Measurements from ENCODE around the gene DLG2. TPM values are rescaled to one million over a fixed set of nuclear protein-coding genes. Genes with fewer than 3 reads are reported as not detected.

DLG2 gene
- total and polyA plus RNA-seq, 2 donors (not counting 3 experiments of a cell fraction or from before 2014, with no cell fraction given): 0.15 to 1.1 TPM

GRCh38 chr11:84886344-84886743 is 740.8 kb downstream of the DLG2 start:
- ChIA-PET POLR2A (no interaction called here), CTCF (no interaction called here)
- Histone ChIP-seq H4K20me1 (replicated peaks; ENCODE audit: control insufficient read depth, extremely low read depth, insufficient read depth, low read length) (no peaks in the 10 kb centered on the region), H3K9ac (replicated peaks; ENCODE audit: extremely low read depth, insufficient read depth, low read length) (no peak overlapping the region), H3K9me1 (replicated peaks; ENCODE audit: control insufficient read depth, extremely low read depth, insufficient read depth, low read length) (no peaks in the 10 kb centered on the region), H3K27ac (ENCODE audit: insufficient read depth, low read depth, low read length) (no peak overlapping the region), H3K9me3 (replicated peaks; ENCODE audit: control insufficient read depth, insufficient read depth, low read length) (peaks cover 3% of the 10 kb centered on the region), H3K79me2 (ENCODE audit: control insufficient read depth, insufficient read depth, low read length) (no peaks in the 10 kb centered on the region), H3K36me3 (ENCODE audit: control insufficient read depth in 2 of 2, extremely low read depth in 1 of 2, insufficient read depth in 2 of 2, low read length in 2 of 2) (no peaks in the 10 kb centered on the region), H3K4me2 (ENCODE audit: insufficient read depth, low read length) (no peak overlapping the region), H3K4me1 (ENCODE audit: control insufficient read depth, extremely low read depth, insufficient read depth, low read length) (no peaks in the 10 kb centered on the region), H2AFZ (ENCODE audit: low read depth, low read length) (no peak overlapping the region), H3K27me3 (ENCODE audit: control insufficient read depth in 2 of 2, insufficient read depth in 2 of 2, low read length in 2 of 2) (no peaks in the 10 kb centered on the region), H3K4me3 (replicated peaks in 1 of 3; ENCODE audit: insufficient read depth in 1 of 3, low read depth in 1 of 3, low read length in 3 of 3) (no peak overlapping the region)
- DNase-seq (ENCODE audit: low read depth, low spot score) (no peak), FAIRE-seq (no peak)
- BruUV-seq (replicated peaks): no TSS peak
- intact Hi-C loops (cut with micrococcal nuclease) (no loop called here), dilution Hi-C loops (cut with MboI; ENCODE audit: extremely low pct_ligation_motif_present, low sequenced_read_pairs) (no loop called here)
- TF ChIP-seq GATA2 (IDR thresholded peaks at IDR 0.05; ENCODE audit: insufficient read depth, insufficient read length, low read depth, low read length) (no peak), JUN (IDR thresholded peaks at IDR 0.05; ENCODE audit: borderline replicate concordance, insufficient read depth, insufficient read length, low read depth) (no peak), EZH2 (IDR thresholded peaks at IDR 0.05; ENCODE audit: borderline replicate concordance, low read depth, low read length, severe bottlenecking) (no peak), MYC (IDR thresholded peaks at IDR 0.05; ENCODE audit: low read depth, low read length) (no peak), MAX (IDR thresholded peaks at IDR 0.05; ENCODE audit: insufficient read depth, insufficient read length) (no peak), CTCF (IDR thresholded peaks at IDR 0.05; ENCODE audit: extremely low read depth in 1 of 2, insufficient read depth in 1 of 2, low read depth in 1 of 2, low read length in 2 of 2) (no peak), POLR2A (IDR thresholded peaks at IDR 0.05; ENCODE audit: low read depth, low read length) (no peak), POLR2AphosphoS5 (IDR thresholded peaks at IDR 0.05; ENCODE audit: insufficient read depth, low read depth, low read length) (no peak), FOS (IDR thresholded peaks at IDR 0.05; ENCODE audit: borderline replicate concordance, insufficient read depth, low read length) (no peak)
